MM.1S (cell line): ENCODE results near the gene GAP43.

Source experiments
- DNase-seq: peaks from one replicate; pipeline ENCODE4 v3.0.0-alpha.2; 2015
- H2AFZ ChIP-seq: fragments of 300-600 bp; sonication (generic); 2 replicates; pipeline ENCODE4 v1.6.0; 2016; ENCODE audit warnings: antibody characterized with exemption, low read length
- H3F3A ChIP-seq: fragments of 300-600 bp; sonication (generic); 2 replicates; pipeline ENCODE4 v1.6.1; 2016; ENCODE audit warnings: mild to moderate bottlenecking, antibody characterized with exemption, low read length, moderate library complexity, mixed read lengths; ENCODE audit not compliant: insufficient read depth
- H3K27ac ChIP-seq: fragments of 300-600 bp; sonication (generic); 2 replicates; pipeline ENCODE4 v1.5.1; 2016; ENCODE audit warnings: mild to moderate bottlenecking, low read length
- H3K27me3 ChIP-seq: fragments of 300-600 bp; sonication (generic); replicated peaks from 2 replicates; pipeline ENCODE4 v1.6.0; 2016; ENCODE audit warnings: low read length; ENCODE audit not compliant: insufficient read depth
- H3K36me3 ChIP-seq: fragments of 300-600 bp; sonication (generic); replicated peaks from 2 replicates; pipeline ENCODE4 v1.6.1; 2016; ENCODE audit warnings: mild to moderate bottlenecking, low read length, mixed read lengths; ENCODE audit not compliant: insufficient read depth
- H3K4me1 ChIP-seq: fragments of 300-600 bp; sonication (generic); 2 replicates; pipeline ENCODE4 v1.6.1; 2016; ENCODE audit warnings: low read length, mixed read lengths
- H3K4me2 ChIP-seq: fragments of 300-600 bp; sonication (generic); 2 replicates; pipeline ENCODE4 v1.6.0; 2016; ENCODE audit warnings: low read depth, low read length
- H3K4me3 ChIP-seq: fragments of 300-600 bp; sonication (generic); 2 replicates; pipeline ENCODE4 v1.5.1; 2016; ENCODE audit warnings: low read length, mixed read lengths
- H3K79me2 ChIP-seq: fragments of 300-600 bp; sonication (generic); 2 replicates; pipeline ENCODE4 v1.6.1; 2016; ENCODE audit warnings: mixed run types, low read length, mixed read lengths
- H3K9ac ChIP-seq: fragments of 300-600 bp; sonication (generic); 2 replicates; pipeline ENCODE4 v1.6.1; 2016; ENCODE audit warnings: low read length, mixed read lengths
- H3K9me2 ChIP-seq: fragments of 300-600 bp; sonication (generic); replicated peaks from 2 replicates; pipeline ENCODE4 v1.6.1; 2016; ENCODE audit warnings: mild to moderate bottlenecking, low read length, mixed read lengths; ENCODE audit not compliant: insufficient read depth
- H3K9me3 ChIP-seq: fragments of 300-600 bp; sonication (generic); replicated peaks from 2 replicates; pipeline ENCODE4 v1.6.1; 2016; ENCODE audit warnings: mild to moderate bottlenecking, low read length, mixed read lengths; ENCODE audit not compliant: insufficient read depth
- H4K20me1 ChIP-seq: fragments of 300-600 bp; sonication (generic); 2 replicates; pipeline ENCODE4 v1.6.1; 2016; ENCODE audit warnings: mild to moderate bottlenecking, low read length, moderate library complexity, mixed read lengths; ENCODE audit not compliant: insufficient read depth
- EZH2 ChIP-seq: fragments of 300-600 bp; sonication (generic); optimal IDR thresholded peaks from 2 replicates; pipeline ENCODE3; 2017; ENCODE audit warnings: low read depth, mild to moderate bottlenecking, antibody characterized with exemption, low read length, mixed read lengths
- EZH2phosphoT487 ChIP-seq: fragments of 300-600 bp; sonication (generic); IDR thresholded peaks from 2 replicates; pipeline ENCODE4 v1.6.1; 2018; ENCODE audit warnings: antibody characterized with exemption, low read length
- TF ChIP-seq, protein P1 (sequence below): fragments of 300-600 bp; sonication (generic); IDR thresholded peaks from 2 replicates; pipeline ENCODE4 v1.5.1; 2016; ENCODE audit warnings: antibody characterized with exemption, low read length, mixed read lengths

The GAP43 gene

DNA sequence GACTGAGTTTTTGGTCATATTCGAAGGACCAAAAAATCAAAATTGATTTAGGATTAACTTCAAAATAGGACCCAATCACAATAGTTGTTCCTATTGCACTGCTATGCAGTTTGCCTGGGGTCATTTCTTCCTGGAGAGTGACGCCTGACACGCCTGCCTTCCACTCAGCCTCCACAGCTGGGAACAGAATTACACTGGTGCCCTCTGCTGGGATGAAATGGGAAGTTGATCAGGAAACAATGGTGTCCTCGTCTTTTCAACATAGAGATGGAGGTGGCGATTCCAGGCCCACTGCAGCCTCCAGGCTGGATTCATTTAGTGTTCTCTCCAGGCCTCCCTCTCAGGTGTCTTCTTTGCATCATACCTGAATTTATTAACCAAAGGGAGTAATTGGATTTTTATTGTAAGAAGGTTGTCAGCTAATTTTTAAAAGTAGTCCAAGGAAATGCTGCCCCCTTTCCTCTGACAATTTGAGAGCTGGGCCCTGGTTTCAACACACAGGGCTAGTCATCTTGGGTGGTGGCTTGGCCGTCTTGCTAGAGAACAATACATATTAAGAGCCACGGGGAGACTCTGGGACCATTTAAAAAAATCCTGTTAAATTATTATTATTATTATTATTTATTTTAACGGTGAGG lies 69.7 kb downstream of the GAP43 start:
- Histone ChIP-seq H3K4me3 (no peak overlapping the region), H4K20me1 (no peaks in the 10 kb centered on the region), H3K27ac (no peak overlapping the region), H3K9me2 (no peaks in the 10 kb centered on the region), H3K4me1 (no peaks in the 10 kb centered on the region), H3K36me3 (no peaks in the 10 kb centered on the region), H3K79me2 (no peaks in the 10 kb centered on the region), H3K27me3 (no peaks in the 10 kb centered on the region), H2AFZ (peak overlapping the region; percentile 49; the same call in 1 of the 2 replicates), H3K9ac (no peak overlapping the region), H3F3A (no peaks in the 10 kb centered on the region), H3K4me2 (peak overlapping the region; percentile 62; the same call in 1 of the 2 replicates), H3K9me3 (no peaks in the 10 kb centered on the region)
- no peak for TF ChIP-seq EZH2phosphoT487
- TF ChIP-seq, protein P1, sequence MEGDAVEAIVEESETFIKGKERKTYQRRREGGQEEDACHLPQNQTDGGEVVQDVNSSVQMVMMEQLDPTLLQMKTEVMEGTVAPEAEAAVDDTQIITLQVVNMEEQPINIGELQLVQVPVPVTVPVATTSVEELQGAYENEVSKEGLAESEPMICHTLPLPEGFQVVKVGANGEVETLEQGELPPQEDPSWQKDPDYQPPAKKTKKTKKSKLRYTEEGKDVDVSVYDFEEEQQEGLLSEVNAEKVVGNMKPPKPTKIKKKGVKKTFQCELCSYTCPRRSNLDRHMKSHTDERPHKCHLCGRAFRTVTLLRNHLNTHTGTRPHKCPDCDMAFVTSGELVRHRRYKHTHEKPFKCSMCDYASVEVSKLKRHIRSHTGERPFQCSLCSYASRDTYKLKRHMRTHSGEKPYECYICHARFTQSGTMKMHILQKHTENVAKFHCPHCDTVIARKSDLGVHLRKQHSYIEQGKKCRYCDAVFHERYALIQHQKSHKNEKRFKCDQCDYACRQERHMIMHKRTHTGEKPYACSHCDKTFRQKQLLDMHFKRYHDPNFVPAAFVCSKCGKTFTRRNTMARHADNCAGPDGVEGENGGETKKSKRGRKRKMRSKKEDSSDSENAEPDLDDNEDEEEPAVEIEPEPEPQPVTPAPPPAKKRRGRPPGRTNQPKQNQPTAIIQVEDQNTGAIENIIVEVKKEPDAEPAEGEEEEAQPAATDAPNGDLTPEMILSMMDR, result peak; percentile 86
- DNase-seq, result peak; percentile 74

- TF ChIP-seq EZH2 (no peak), EZH2phosphoT487 (no peak)
- TF ChIP-seq, protein P1, result no peak
- Histone ChIP-seq H3F3A (no peaks in the 10 kb centered on the region), H3K27ac (no peak overlapping the region), H3K36me3 (no peaks in the 10 kb centered on the region), H3K9me3 (no peaks in the 10 kb centered on the region), H3K27me3 (no peaks in the 10 kb centered on the region), H3K4me1 (no peaks in the 10 kb centered on the region), H3K4me3 (no peak overlapping the region), H3K9me2 (no peaks in the 10 kb centered on the region), H3K4me2 (no peak overlapping the region), H3K79me2 (no peaks in the 10 kb centered on the region), H3K9ac (no peak overlapping the region), H4K20me1 (no peaks in the 10 kb centered on the region), H2AFZ (no peak overlapping the region)
- no peak for DNase-seq
Observed at GRCh38 chr3:115693868-115694267, 70.6 kb downstream of the GAP43 start.

GRCh38 chr3:115695090-115695489 lies 71.8 kb downstream of the GAP43 start:
- H3K4me3 ChIP-seq, result no peak overlapping the region
- H3K79me2 ChIP-seq, result no peaks in the 10 kb centered on the region
- H3K9ac ChIP-seq, result no peak overlapping the region
- H3K27ac ChIP-seq, result no peak overlapping the region
- TF ChIP-seq, protein P1, result no peak
- TF ChIP-seq EZH2 (no peak), EZH2phosphoT487 (no peak)
- H3K9me2 ChIP-seq, result no peaks in the 10 kb centered on the region
- no peaks in the 10 kb centered on the region for H3K27me3 ChIP-seq
- H3K4me1 ChIP-seq, result no peaks in the 10 kb centered on the region
- no peaks in the 10 kb centered on the region for H3K36me3 ChIP-seq
- H3F3A ChIP-seq, result no peaks in the 10 kb centered on the region
- no peaks in the 10 kb centered on the region for H4K20me1 ChIP-seq
- H3K4me2 ChIP-seq, result no peak overlapping the region
- H3K9me3 ChIP-seq, result no peaks in the 10 kb centered on the region
- no peak for DNase-seq
- no peak overlapping the region for H2AFZ ChIP-seq
